ENCODE data around the gene OLIG3.

GRCh38 chr6:137473598-137473997 is 20.6 kb downstream of the OLIG3 start:
- TF ChIP-seq GATA2 (IDR thresholded peaks at IDR 0.05; ENCODE audit: low read depth, low read length) (no peak), GATA3 (IDR thresholded peaks at IDR 0.05; ENCODE audit: low read depth, low read length) (no peak)
